HEK293 (cell line): Measurements from ENCODE around the gene SLC9A5.

Experiments used
- CTCF ChIA-PET: fragments of 350-600 bp; formaldehyde crosslinking; extraction: SDS; loops from one replicate; lab custom pipeline; 2021; ENCODE audit warnings: antibody characterized with exemption; lab: Yijun Ruan, JAX
- POLR2A ChIA-PET: fragments of 300-600 bp; formaldehyde crosslinking; extraction: SDS; loops from one replicate; lab custom pipeline; 2020; ENCODE audit warnings: antibody characterized with exemption, inconsistent platforms; lab: Yijun Ruan, JAX
- H3K27ac ChIP-seq: fragments of 200-500 bp; sonication (Bioruptor generic); 2 replicates; pipeline ENCODE4 v1.5.1; 2014; ENCODE audit warnings: low read depth, low read length, control low read depth, inconsistent platforms; ENCODE audit errors: extremely low read depth
- H3K36me3 ChIP-seq, 2 experiments: fragments of 200-500 bp in 1 of 2; sonication (Bioruptor generic) in 1 of 2; 1 replicate in 1 of 2; 2 replicates in 1 of 2; pipeline ENCODE4 v1.5.1; 2014 to 2017; ENCODE audit warnings: inconsistent platforms in 2 of 2, low read length in 2 of 2; ENCODE audit not compliant: control insufficient read depth in 2 of 2, insufficient read depth in 1 of 2
- H3K4me1 ChIP-seq: fragments of 200-500 bp; sonication (Bioruptor generic); 2 replicates; pipeline ENCODE4 v1.5.1; 2014; ENCODE audit warnings: mild to moderate bottlenecking, low read length, inconsistent platforms; ENCODE audit not compliant: control insufficient read depth, insufficient read depth
- H3K4me3 ChIP-seq: 2 replicates; pipeline ENCODE4 v1.5.1; 2011; ENCODE audit warnings: low read depth, mild to moderate bottlenecking, control low read depth, low read length, moderate library complexity
- H3K9me3 ChIP-seq: fragments of 200-500 bp; sonication (Bioruptor generic); 2 replicates; pipeline ENCODE4 v1.5.1; 2014; ENCODE audit warnings: low read depth, low read length, inconsistent platforms; ENCODE audit not compliant: control insufficient read depth, insufficient read depth
- PRDM1 ChIP-seq: fragments of 450-650 bp; formaldehyde crosslinking; IDR thresholded peaks from 2 replicates; pipeline ENCODE4; 2016; ENCODE audit warnings: missing biosample characterization, missing genetic modification characterization
- RBAK ChIP-seq: fragments of 450-650 bp; formaldehyde crosslinking; IDR thresholded peaks from 2 replicates; pipeline ENCODE4 v1.5.1; 2016; ENCODE audit warnings: missing biosample characterization, missing genetic modification characterization
- SCRT2 ChIP-seq: fragments of 450-650 bp; formaldehyde crosslinking; IDR thresholded peaks from 2 replicates; pipeline ENCODE4 v1.5.1; 2016; ENCODE audit warnings: missing biosample characterization, missing genetic modification characterization
- YY1 ChIP-seq: fragments of 450-650 bp; formaldehyde crosslinking; IDR thresholded peaks from 2 replicates; pipeline ENCODE4 v1.5.1; 2018; ENCODE audit warnings: missing biosample characterization, missing genetic modification characterization
- ZBTB17 ChIP-seq: fragments of 450-650 bp; formaldehyde crosslinking; IDR thresholded peaks from 2 replicates; pipeline ENCODE4 v1.5.1; 2016; ENCODE audit warnings: missing biosample characterization, missing genetic modification characterization
- ZEB2 ChIP-seq: fragments of 450-650 bp; formaldehyde crosslinking; IDR thresholded peaks from 2 replicates; pipeline ENCODE4 v1.5.1; 2016; ENCODE audit warnings: missing biosample characterization, missing genetic modification characterization
- ZNF184 ChIP-seq: fragments of 450-650 bp; IDR thresholded peaks from 2 replicates; pipeline ENCODE4 v1.5.1; 2018; ENCODE audit warnings: missing biosample characterization, mild to moderate bottlenecking, missing genetic modification characterization
- ZNF248 ChIP-seq: fragments of 450-650 bp; formaldehyde crosslinking; IDR thresholded peaks from 2 replicates; pipeline ENCODE4 v1.5.1; 2017; ENCODE audit warnings: missing biosample characterization, missing genetic modification characterization
- ZNF302 ChIP-seq: fragments of 450-650 bp; formaldehyde crosslinking; IDR thresholded peaks from 2 replicates; pipeline ENCODE4 v1.5.1; 2016; ENCODE audit warnings: missing biosample characterization, missing genetic modification characterization, low read depth
- ZNF341 ChIP-seq: fragments of 450-650 bp; formaldehyde crosslinking; IDR thresholded peaks from 2 replicates; pipeline ENCODE4; 2016; ENCODE audit warnings: low read depth, missing biosample characterization, missing genetic modification characterization
- ZNF416 ChIP-seq: fragments of 450-650 bp; formaldehyde crosslinking; IDR thresholded peaks from 2 replicates; pipeline ENCODE4 v1.5.1; 2016; ENCODE audit warnings: missing biosample characterization, missing genetic modification characterization
- ZNF549 ChIP-seq: fragments of 450-650 bp; IDR thresholded peaks from 2 replicates; pipeline ENCODE4 v1.5.1; 2018; ENCODE audit warnings: missing biosample characterization, missing genetic modification characterization, mild to moderate bottlenecking, inconsistent platforms, moderate library complexity
- ZNF555 ChIP-seq: fragments of 450-650 bp; formaldehyde crosslinking; conservative IDR thresholded peaks from 2 replicates; pipeline ENCODE4 v1.5.1; 2017; ENCODE audit warnings: missing biosample characterization, mild to moderate bottlenecking, missing genetic modification characterization, inconsistent platforms
- ZNF596 ChIP-seq: fragments of 450-650 bp; IDR thresholded peaks from 2 replicates; pipeline ENCODE4 v1.5.0; 2018; ENCODE audit warnings: missing biosample characterization, mild to moderate bottlenecking, missing genetic modification characterization, moderate library complexity
- ZNF610 ChIP-seq: fragments of 450-650 bp; formaldehyde crosslinking; IDR thresholded peaks from 2 replicates; pipeline ENCODE4 v1.5.1; 2016; ENCODE audit warnings: missing biosample characterization, missing genetic modification characterization, borderline replicate concordance
- ZNF654 ChIP-seq: fragments of 450-650 bp; formaldehyde crosslinking; IDR thresholded peaks from 2 replicates; pipeline ENCODE4 v1.5.1; 2016; ENCODE audit warnings: low read depth, missing biosample characterization, missing genetic modification characterization
- ZNF776 ChIP-seq: fragments of 450-650 bp; formaldehyde crosslinking; IDR thresholded peaks from 2 replicates; pipeline ENCODE4 v1.5.0; 2017; ENCODE audit warnings: missing biosample characterization, missing genetic modification characterization, borderline replicate concordance
- ZNF791 ChIP-seq: fragments of 450-650 bp; formaldehyde crosslinking; IDR thresholded peaks from 2 replicates; pipeline ENCODE4 v1.5.1; 2016; ENCODE audit warnings: missing biosample characterization, missing genetic modification characterization
- TF ChIP-seq, protein P1 (sequence below): IDR thresholded peaks from 2 replicates; pipeline ENCODE4 v1.6.1; 2011; ENCODE audit warnings: mild to moderate bottlenecking, low read depth, low read length, borderline replicate concordance
- TF ChIP-seq, protein P2 (sequence below): fragments of 450-650 bp; formaldehyde crosslinking; IDR thresholded peaks from 2 replicates; pipeline ENCODE4 v1.5.1; 2017; ENCODE audit warnings: missing biosample characterization, missing genetic modification characterization
- TF ChIP-seq, protein P3 (sequence below): fragments of 450-650 bp; formaldehyde crosslinking; IDR thresholded peaks from 2 replicates; pipeline ENCODE4 v1.5.1; 2016; ENCODE audit warnings: missing biosample characterization, missing genetic modification characterization
- TF ChIP-seq, protein P4 (sequence below): fragments of 450-650 bp; formaldehyde crosslinking; IDR thresholded peaks from 2 replicates; pipeline ENCODE4 v1.5.1; 2017; ENCODE audit warnings: missing biosample characterization, missing genetic modification characterization
- TF ChIP-seq, protein P5 (sequence below): fragments of 450-650 bp; formaldehyde crosslinking; IDR thresholded peaks from 2 replicates; pipeline ENCODE4 v1.5.1; 2016; ENCODE audit warnings: missing biosample characterization, missing genetic modification characterization

Gene SLC9A5

DNA sequence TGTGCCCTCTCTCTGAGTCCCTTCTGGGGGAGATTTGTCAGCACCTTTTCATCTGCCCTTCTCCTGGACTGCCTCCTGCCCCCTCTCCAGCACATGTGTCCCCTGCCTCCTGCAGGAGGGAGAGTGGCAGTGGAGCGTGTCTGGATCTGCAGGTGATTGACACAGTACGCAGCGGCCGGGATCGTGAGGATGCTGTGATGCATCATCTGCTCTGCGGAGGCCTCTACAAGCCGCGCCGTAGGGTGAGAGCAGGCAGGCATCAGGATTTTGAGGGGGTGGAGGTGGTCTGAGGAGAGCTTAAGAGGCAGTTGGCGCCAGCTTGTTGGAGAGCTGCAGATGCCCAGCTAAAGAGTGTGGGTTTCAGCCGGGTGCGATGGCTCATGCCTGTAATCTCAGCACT, 10.9 kb downstream of the SLC9A5 start:
- ChIA-PET CTCF (interaction anchor here (0.6 to 2.1 kb wide), 13 partner anchors 10 to 261 kb away, joined by 3 to 14 read pairs (median 4); partner anchors contain the start of genes KCTD19, LRRC36, SLC9A5 and ZDHHC1), POLR2A (interaction anchor here (0.6 to 1.8 kb wide), 2 partner anchors 12 to 300 kb away, joined by 3 to 6 read pairs; partner anchors contain the start of gene FHOD1)
- peaks cover 0 to 13% of the 10 kb centered on the region in 2 experiments; a peak in 2 of 3 replicates for H3K36me3 ChIP-seq
- H3K27ac ChIP-seq: no peak overlapping the region
- TF ChIP-seq ZNF416: no peak
- no peak for TF ChIP-seq YY1 (tag by site-specific recombination)
- TF ChIP-seq, protein P1, sequence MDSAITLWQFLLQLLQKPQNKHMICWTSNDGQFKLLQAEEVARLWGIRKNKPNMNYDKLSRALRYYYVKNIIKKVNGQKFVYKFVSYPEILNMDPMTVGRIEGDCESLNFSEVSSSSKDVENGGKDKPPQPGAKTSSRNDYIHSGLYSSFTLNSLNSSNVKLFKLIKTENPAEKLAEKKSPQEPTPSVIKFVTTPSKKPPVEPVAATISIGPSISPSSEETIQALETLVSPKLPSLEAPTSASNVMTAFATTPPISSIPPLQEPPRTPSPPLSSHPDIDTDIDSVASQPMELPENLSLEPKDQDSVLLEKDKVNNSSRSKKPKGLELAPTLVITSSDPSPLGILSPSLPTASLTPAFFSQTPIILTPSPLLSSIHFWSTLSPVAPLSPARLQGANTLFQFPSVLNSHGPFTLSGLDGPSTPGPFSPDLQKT: no peak
- TF ChIP-seq ZNF248 (tag by site-specific recombination): no peak
- no peak overlapping the region for H3K4me3 ChIP-seq
- H3K4me1 ChIP-seq: no peaks in the 10 kb centered on the region
- H3K9me3 ChIP-seq: no peaks in the 10 kb centered on the region

DNA sequence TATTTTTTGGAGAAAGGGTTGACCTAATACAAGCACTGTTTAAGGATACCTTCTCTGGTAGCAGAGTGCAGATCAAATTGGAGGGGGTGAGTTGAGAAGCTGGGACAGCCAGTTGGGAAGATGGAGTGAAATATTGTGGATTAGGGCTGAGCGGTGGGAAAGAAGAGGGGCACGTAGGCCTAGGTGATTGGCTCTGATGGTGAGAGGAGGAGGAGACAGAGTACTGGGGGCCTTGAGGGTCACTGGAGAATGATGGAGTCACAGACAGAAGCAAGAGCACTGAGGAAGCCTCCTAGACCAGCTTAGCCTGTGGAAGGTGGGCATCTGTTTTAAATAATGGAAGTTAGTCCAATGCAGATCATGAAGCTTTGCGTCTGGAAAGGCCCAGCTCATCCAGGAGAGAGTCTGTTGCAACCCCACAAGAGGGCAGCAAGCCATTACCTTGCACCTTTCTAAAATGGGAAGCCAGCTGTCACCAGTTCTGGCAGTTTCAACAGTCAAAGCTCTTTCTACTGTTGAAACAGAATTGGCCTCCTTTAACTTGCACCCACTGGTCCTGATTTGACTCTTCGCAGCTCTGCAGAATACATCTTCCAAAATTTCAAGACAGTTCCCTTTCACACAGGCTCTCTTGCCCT, 11.8 kb downstream of the SLC9A5 start:
- Histone ChIP-seq H3K36me3 (peaks cover 0 to 8% of the 10 kb centered on the region in 2 experiments; a peak in 2 of 3 replicates), H3K9me3 (no peaks in the 10 kb centered on the region), H3K27ac (no peak overlapping the region), H3K4me1 (no peaks in the 10 kb centered on the region), H3K4me3 (no peak overlapping the region)
- TF ChIP-seq SCRT2 (tag by site-specific recombination) (no peak), PRDM1 (peak; percentile 56; the same call in 1 of the 2 replicates), ZNF610 (tag by site-specific recombination) (no peak), ZNF549 (no peak), ZBTB17 (0 out of 2 replicates have a peak, but pooled peaks have one; percentile 28), ZNF184 (peak; percentile 87), ZNF776 (tag by site-specific recombination) (no peak), ZNF341 (tag by site-specific recombination) (0 out of 2 replicates have a peak, but pooled peaks have one; percentile 20), ZNF654 (tag by site-specific recombination) (peak; percentile 50)
- TF ChIP-seq, protein P2, sequence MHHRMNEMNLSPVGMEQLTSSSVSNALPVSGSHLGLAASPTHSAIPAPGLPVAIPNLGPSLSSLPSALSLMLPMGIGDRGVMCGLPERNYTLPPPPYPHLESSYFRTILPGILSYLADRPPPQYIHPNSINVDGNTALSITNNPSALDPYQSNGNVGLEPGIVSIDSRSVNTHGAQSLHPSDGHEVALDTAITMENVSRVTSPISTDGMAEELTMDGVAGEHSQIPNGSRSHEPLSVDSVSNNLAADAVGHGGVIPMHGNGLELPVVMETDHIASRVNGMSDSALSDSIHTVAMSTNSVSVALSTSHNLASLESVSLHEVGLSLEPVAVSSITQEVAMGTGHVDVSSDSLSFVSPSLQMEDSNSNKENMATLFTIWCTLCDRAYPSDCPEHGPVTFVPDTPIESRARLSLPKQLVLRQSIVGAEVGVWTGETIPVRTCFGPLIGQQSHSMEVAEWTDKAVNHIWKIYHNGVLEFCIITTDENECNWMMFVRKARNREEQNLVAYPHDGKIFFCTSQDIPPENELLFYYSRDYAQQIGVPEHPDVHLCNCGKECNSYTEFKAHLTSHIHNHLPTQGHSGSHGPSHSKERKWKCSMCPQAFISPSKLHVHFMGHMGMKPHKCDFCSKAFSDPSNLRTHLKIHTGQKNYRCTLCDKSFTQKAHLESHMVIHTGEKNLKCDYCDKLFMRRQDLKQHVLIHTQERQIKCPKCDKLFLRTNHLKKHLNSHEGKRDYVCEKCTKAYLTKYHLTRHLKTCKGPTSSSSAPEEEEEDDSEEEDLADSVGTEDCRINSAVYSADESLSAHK (tag by site-specific recombination): peak; percentile 91
- TF ChIP-seq, protein P3, sequence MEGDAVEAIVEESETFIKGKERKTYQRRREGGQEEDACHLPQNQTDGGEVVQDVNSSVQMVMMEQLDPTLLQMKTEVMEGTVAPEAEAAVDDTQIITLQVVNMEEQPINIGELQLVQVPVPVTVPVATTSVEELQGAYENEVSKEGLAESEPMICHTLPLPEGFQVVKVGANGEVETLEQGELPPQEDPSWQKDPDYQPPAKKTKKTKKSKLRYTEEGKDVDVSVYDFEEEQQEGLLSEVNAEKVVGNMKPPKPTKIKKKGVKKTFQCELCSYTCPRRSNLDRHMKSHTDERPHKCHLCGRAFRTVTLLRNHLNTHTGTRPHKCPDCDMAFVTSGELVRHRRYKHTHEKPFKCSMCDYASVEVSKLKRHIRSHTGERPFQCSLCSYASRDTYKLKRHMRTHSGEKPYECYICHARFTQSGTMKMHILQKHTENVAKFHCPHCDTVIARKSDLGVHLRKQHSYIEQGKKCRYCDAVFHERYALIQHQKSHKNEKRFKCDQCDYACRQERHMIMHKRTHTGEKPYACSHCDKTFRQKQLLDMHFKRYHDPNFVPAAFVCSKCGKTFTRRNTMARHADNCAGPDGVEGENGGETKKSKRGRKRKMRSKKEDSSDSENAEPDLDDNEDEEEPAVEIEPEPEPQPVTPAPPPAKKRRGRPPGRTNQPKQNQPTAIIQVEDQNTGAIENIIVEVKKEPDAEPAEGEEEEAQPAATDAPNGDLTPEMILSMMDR (tag by site-specific recombination): peak; percentile 71
- ChIA-PET POLR2A (interaction anchor here (0.5 to 1.8 kb wide), 5 partner anchors 10 to 221 kb away, joined by 3 to 6 read pairs (median 4); partner anchors contain the start of gene FHOD1), CTCF (interaction anchor here (0.5 to 2.1 kb wide), 34 partner anchors 8 to 414 kb away, joined by 3 to 22 read pairs (median 4); partner anchors contain the start of genes FHOD1, KCTD19, LRRC36 and PLEKHG4)

DNA sequence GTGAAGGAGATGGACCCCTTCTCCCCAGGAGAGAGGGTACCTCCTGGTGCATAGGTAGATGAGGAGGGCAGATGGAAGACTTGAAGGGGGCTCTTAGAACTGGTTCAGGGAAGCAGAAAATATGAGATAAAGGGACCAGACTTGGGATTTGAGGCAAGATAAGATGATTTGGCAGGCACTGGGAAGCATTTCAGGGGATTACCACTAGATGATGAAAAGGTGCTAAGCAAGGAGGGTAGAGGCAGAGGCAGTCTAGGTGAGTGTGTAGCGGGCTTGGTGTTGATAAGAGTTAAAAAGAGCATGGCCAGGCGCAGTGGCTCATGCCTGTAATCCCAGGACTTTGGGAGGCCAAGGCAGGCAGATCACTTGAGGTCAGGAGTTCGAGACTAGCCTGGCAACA, 14.4 kb downstream of the SLC9A5 start:
- ChIA-PET POLR2A (no interaction called here), CTCF (interaction anchor here (0.8 to 1.3 kb wide), 2 partner anchors 165 kb away, joined by 3 to 4 read pairs; no protein-coding TSS in a partner anchor)
- H3K4me3 ChIP-seq: no peak overlapping the region
- H3K4me1 ChIP-seq: no peaks in the 10 kb centered on the region
- no peak overlapping the region for H3K27ac ChIP-seq
- no peaks in the 10 kb centered on the region; a peak in 1 of 3 replicates for H3K36me3 ChIP-seq
- no peaks in the 10 kb centered on the region for H3K9me3 ChIP-seq
- no peak for TF ChIP-seq ZEB2 (tag by site-specific recombination)
- TF ChIP-seq, protein P4, sequence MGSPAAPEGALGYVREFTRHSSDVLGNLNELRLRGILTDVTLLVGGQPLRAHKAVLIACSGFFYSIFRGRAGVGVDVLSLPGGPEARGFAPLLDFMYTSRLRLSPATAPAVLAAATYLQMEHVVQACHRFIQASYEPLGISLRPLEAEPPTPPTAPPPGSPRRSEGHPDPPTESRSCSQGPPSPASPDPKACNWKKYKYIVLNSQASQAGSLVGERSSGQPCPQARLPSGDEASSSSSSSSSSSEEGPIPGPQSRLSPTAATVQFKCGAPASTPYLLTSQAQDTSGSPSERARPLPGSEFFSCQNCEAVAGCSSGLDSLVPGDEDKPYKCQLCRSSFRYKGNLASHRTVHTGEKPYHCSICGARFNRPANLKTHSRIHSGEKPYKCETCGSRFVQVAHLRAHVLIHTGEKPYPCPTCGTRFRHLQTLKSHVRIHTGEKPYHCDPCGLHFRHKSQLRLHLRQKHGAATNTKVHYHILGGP (tag by site-specific recombination): no peak
- TF ChIP-seq, protein P5, sequence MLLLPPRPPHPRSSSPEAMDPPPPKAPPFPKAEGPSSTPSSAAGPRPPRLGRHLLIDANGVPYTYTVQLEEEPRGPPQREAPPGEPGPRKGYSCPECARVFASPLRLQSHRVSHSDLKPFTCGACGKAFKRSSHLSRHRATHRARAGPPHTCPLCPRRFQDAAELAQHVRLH (tag by site-specific recombination): no peak
- no peak for TF ChIP-seq ZNF596 (tag by site-specific recombination)
- TF ChIP-seq ZNF302 (tag by site-specific recombination): no peak
- no peak for TF ChIP-seq RBAK (tag by site-specific recombination)
- TF ChIP-seq, protein P1: no peak
- no peak for TF ChIP-seq ZNF555 (tag by site-specific recombination)
- TF ChIP-seq ZNF791: no peak
